ENCODE results near the gene SERF2. TPM values are rescaled to one million over a fixed set of nuclear protein-coding genes. Genes with fewer than 3 reads are reported as not detected.
"Not testable (repeated sequence)": the region's sequence is repeated elsewhere in the genome, so short reads cannot be mapped to it uniquely, and the experiment has no call there.

The SERF2 gene
- total RNA-seq, 1 donor from 2014 or later, result 769 TPM

- H3K27ac ChIP-seq; ATAC-seq; H3K4me1 ChIP-seq; DNase-seq; H3K4me3 ChIP-seq; H3K27me3 ChIP-seq; H3K9me3 ChIP-seq; H3K36me3 ChIP-seq; intact Hi-C loops (cut with DNase I): not testable (repeated sequence)
Measured at GRCh38 chr15:43832485-43832884, 40.4 kb downstream of the SERF2 start.

GRCh38 chr15:43845421-43845820, 53.3 kb downstream of the SERF2 start:
- no peak for TF ChIP-seq CTCF (IDR thresholded peaks at IDR 0.05)
- intact Hi-C loops (cut with DNase I), result no loop called here
- ATAC-seq (no peak), DNase-seq (no peak)
- Histone ChIP-seq H3K4me3 (no peak overlapping the region), H3K27me3 (no peaks in the 10 kb centered on the region), H3K36me3 (no peaks in the 10 kb centered on the region), H3K9me3 (no peaks in the 10 kb centered on the region), H3K4me1 (no peaks in the 10 kb centered on the region), H3K27ac (no peak overlapping the region)

Small RNAs within 50 kb of the gene (microRNA-seq; reads per million reads assigned to microRNA genes)
- 1.5 reads per million for gene MIR1282 (ENCODE audit: borderline microRNAs expressed)

Other genes starting within 250 kb of the SERF2 start
- gene PPIP5K1, start 202.1 kb upstream of the SERF2 start, total RNA-seq, result 27.3 TPM
- gene CKMT1B, start 198.3 kb upstream of the SERF2 start, total RNA-seq, result 0.84 TPM
- not detected for gene STRC, start 173.5 kb upstream of the SERF2 start, total RNA-seq
- 3.3 TPM for gene CATSPER2, start 143.5 kb upstream of the SERF2 start, total RNA-seq
- 1.9 TPM for gene CKMT1A, start 98.5 kb upstream of the SERF2 start, total RNA-seq
- 382 TPM for gene PDIA3, start 45.9 kb upstream of the SERF2 start, total RNA-seq
- gene ELL3, start 15.4 kb upstream of the SERF2 start, total RNA-seq, result 4.3 TPM
- not detected for gene SERINC4, start 7.9 kb downstream of the SERF2 start, total RNA-seq
- gene HYPK, start 8.3 kb downstream of the SERF2 start, total RNA-seq, result 11.3 TPM
- 21.0 TPM for gene MFAP1, start 32.4 kb downstream of the SERF2 start, total RNA-seq
- gene WDR76, start 34.7 kb downstream of the SERF2 start, total RNA-seq, result 6.2 TPM